Measurements from ENCODE around the gene FOXO6. TPM values are rescaled to one million over a fixed set of nuclear protein-coding genes. Genes with fewer than 3 reads are reported as not detected.

The FOXO6 gene
- polyA plus RNA-seq, 1 of the 3 experiments (the other 2 are of a cell fraction): 0.35 TPM

DNA sequence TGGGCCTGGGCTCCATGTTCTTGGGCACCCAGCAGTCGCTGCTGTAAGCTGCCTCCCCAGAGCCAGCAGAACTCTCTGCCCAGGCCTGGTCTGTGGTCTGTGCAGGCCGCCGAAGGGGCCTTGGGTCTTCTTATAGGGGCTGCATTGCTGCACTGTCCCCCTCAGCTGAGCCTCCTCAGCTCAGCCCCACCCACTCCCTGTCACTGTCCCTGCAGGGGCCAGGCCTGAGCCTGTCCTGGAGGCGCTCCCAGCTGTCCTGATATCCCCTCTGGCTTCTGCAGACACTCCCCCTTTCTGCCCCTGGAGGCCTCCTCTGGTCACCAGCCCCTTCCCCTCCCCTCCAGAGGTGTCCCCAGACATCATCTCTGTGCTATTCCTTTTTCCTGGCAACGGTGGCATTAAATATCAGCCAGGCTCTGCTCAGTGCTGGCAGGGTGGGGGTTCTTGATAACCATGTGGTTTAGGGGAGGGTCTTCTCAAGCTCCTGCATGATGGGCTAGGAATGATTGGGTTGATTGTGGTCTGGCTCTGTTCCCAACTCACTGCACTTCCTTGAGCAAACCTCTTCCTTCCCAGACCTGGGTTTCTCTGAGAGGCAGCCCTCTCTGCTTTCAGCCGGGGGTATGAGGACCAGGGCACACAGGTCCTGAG, 3.7 kb upstream of the FOXO6 start:
- ChIA-PET POLR2A (no interaction called here), CTCF (interaction anchor here (0.7 to 9.1 kb wide), 12 partner anchors 16 to 133 kb away, joined by 3 to 55 read pairs (median 4); no protein-coding TSS in a partner anchor)
- WGBS (ENCODE audit: low lambda C conversion rate): 21% methylated on average over 2 of the region's 6 CpGs
- no peaks in the 10 kb centered on the region for H3K27me3 ChIP-seq (ENCODE audit: insufficient read depth)
- TF ChIP-seq, protein P1, sequence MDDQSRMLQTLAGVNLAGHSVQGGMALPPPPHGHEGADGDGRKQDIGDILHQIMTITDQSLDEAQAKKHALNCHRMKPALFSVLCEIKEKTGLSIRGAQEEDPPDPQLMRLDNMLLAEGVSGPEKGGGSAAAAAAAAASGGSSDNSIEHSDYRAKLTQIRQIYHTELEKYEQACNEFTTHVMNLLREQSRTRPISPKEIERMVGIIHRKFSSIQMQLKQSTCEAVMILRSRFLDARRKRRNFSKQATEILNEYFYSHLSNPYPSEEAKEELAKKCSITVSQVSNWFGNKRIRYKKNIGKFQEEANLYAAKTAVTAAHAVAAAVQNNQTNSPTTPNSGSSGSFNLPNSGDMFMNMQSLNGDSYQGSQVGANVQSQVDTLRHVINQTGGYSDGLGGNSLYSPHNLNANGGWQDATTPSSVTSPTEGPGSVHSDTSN (IDR thresholded peaks at IDR 0.05): peak; percentile 23; the same call in 1 of the 2 replicates
- TF ChIP-seq NFIC (IDR thresholded peaks at IDR 0.05; ENCODE audit: borderline replicate concordance) (peak; percentile 55), POLR2AphosphoS5 (IDR thresholded peaks at IDR 0.05; ENCODE audit: low read depth, low read length) (no peak), YY1 (IDR thresholded peaks at IDR 0.05; ENCODE audit: low read depth) (no peak)
- H3K4me3 ChIP-seq (ENCODE audit: low read depth in 2 of 2, low read length in 1 of 2): no peak overlapping the region
- DNase-seq: peak; percentile 56
- no peaks in the 10 kb centered on the region for H3K36me3 ChIP-seq (replicated peaks in 1 of 2; ENCODE audit: control insufficient read depth in 1 of 2, insufficient read depth in 2 of 2, low read length in 1 of 2)
- H3K9me2 ChIP-seq: no peaks in the 10 kb centered on the region
- H3K4me2 ChIP-seq: peak overlapping the region; percentile 4; the same call in 1 of the 2 replicates
- H4K20me1 ChIP-seq (ENCODE audit: insufficient read depth): no peaks in the 10 kb centered on the region
- no peaks in the 10 kb centered on the region for H3K79me2 ChIP-seq (ENCODE audit: insufficient read depth)
- no peak overlapping the region for H3K27ac ChIP-seq (ENCODE audit: low read depth in 2 of 2, low read length in 1 of 2)
- H3K4me1 ChIP-seq (ENCODE audit: control insufficient read depth in 1 of 2, insufficient read depth in 2 of 2, low read depth in 1 of 2, low read length in 1 of 2): peaks cover 24 to 35% of the 10 kb centered on the region in 2 experiments; a peak in 3 of 4 replicates
- no peaks in the 10 kb centered on the region for H3F3A ChIP-seq (replicated peaks; ENCODE audit: insufficient read depth)
- H3K9ac ChIP-seq: no peak overlapping the region
- no peak overlapping the region; the same call in 1 of the 2 replicates for H2AFZ ChIP-seq (ENCODE audit: low read depth)
- no peaks in the 10 kb centered on the region for H3K9me3 ChIP-seq

DNA sequence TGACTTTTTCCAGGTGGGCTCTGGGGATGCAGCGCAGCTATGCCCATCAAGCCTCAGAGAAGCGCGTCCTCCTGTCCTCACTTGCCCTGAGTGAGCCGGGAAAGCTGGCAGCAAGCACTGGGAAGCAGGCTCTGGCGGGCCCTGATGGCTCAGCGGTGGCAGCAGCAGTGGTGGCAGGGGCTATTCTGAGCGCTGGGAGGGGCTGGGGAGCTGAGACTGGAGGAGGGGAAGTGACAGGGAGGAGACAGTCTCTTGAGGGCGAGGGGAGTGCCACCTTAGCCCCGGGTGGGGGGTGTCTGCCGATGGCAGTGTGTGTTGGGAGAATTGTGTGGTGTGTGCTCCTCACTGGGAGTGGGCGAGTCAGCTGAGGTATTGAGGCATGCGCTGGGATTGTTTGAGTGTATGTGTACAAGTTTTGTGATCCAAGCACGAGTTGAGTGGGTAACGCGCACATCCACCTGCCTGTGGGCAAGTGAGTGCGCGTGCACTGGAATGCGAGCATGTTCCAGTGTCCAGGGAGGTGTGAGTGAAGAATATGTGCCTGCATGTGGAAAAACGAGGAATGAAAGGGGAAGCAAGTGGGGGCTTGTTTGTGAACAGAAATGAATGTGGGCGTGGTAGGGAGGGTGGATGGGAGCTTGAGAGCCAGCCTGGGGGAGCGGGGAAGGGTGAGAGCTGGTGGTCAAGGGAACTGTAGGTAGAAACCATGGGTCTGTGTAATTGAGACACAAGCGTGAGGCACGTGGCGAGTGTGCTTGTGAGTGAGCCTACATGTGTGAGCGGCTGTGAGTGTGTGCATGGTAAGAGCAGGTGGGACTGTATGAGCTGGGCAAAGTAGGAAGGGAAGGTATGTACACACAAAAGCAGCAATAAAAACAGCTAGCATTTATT, 2.9 kb upstream of the FOXO6 start:
- Histone ChIP-seq H4K20me1 (ENCODE audit: insufficient read depth) (no peaks in the 10 kb centered on the region), H3K9me2 (no peaks in the 10 kb centered on the region), H2AFZ (ENCODE audit: low read depth) (no peak overlapping the region), H3K9me3 (no peaks in the 10 kb centered on the region), H3K4me1 (ENCODE audit: control insufficient read depth in 1 of 2, insufficient read depth in 2 of 2, low read depth in 1 of 2, low read length in 1 of 2) (peaks cover 24 to 43% of the 10 kb centered on the region in 2 experiments; a peak in 3 of 4 replicates), H3K4me3 (ENCODE audit: low read depth in 2 of 2, low read length in 1 of 2) (no peak overlapping the region), H3K79me2 (ENCODE audit: insufficient read depth) (no peaks in the 10 kb centered on the region), H3K27ac (ENCODE audit: low read depth in 2 of 2, low read length in 1 of 2) (no peak overlapping the region), H3F3A (replicated peaks; ENCODE audit: insufficient read depth) (no peaks in the 10 kb centered on the region), H3K27me3 (ENCODE audit: insufficient read depth) (no peaks in the 10 kb centered on the region), H3K36me3 (replicated peaks in 1 of 2; ENCODE audit: control insufficient read depth in 1 of 2, insufficient read depth in 2 of 2, low read length in 1 of 2) (no peaks in the 10 kb centered on the region), H3K9ac (no peak overlapping the region), H3K4me2 (peak overlapping the region; percentile 4; the same call in 1 of the 2 replicates)
- no peak for TF ChIP-seq MEF2A (IDR thresholded peaks at IDR 0.05; ENCODE audit: borderline replicate concordance, low read depth)
- TF ChIP-seq RXRA (IDR thresholded peaks at IDR 0.05; ENCODE audit: borderline replicate concordance, low read depth): no peak
- TF ChIP-seq, protein P2, sequence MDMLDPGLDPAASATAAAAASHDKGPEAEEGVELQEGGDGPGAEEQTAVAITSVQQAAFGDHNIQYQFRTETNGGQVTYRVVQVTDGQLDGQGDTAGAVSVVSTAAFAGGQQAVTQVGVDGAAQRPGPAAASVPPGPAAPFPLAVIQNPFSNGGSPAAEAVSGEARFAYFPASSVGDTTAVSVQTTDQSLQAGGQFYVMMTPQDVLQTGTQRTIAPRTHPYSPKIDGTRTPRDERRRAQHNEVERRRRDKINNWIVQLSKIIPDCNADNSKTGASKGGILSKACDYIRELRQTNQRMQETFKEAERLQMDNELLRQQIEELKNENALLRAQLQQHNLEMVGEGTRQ (IDR thresholded peaks at IDR 0.05; ENCODE audit: borderline replicate concordance, low read depth, low read length): no peak
- no peak for TF ChIP-seq ELF1 (IDR thresholded peaks at IDR 0.05)
- no peak for TF ChIP-seq NFIC (IDR thresholded peaks at IDR 0.05; ENCODE audit: borderline replicate concordance)
- TF ChIP-seq, protein P3, sequence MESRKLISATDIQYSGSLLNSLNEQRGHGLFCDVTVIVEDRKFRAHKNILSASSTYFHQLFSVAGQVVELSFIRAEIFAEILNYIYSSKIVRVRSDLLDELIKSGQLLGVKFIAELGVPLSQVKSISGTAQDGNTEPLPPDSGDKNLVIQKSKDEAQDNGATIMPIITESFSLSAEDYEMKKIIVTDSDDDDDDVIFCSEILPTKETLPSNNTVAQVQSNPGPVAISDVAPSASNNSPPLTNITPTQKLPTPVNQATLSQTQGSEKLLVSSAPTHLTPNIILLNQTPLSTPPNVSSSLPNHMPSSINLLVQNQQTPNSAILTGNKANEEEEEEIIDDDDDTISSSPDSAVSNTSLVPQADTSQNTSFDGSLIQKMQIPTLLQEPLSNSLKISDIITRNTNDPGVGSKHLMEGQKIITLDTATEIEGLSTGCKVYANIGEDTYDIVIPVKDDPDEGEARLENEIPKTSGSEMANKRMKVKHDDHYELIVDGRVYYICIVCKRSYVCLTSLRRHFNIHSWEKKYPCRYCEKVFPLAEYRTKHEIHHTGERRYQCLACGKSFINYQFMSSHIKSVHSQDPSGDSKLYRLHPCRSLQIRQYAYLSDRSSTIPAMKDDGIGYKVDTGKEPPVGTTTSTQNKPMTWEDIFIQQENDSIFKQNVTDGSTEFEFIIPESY (IDR thresholded peaks at IDR 0.05; ENCODE audit: borderline replicate concordance, low read depth): no peak
- no peak for TF ChIP-seq CHD2 (IDR thresholded peaks at IDR 0.05; ENCODE audit: low read length, partially characterized antibody)
- DNase-seq: no peak
- 83% methylated on average over 25 of the region's 25 CpGs for WGBS (ENCODE audit: low lambda C conversion rate)
- CTCF ChIA-PET: interaction anchor here (0.7 to 9.1 kb wide), 12 partner anchors 16 to 125 kb away, joined by 3 to 55 read pairs (median 4); no protein-coding TSS in a partner anchor
- POLR2A ChIA-PET: no interaction called here
